Measurements from ENCODE around the gene DDIT4. TPM values are rescaled to one million over a fixed set of nuclear protein-coding genes. Genes with fewer than 3 reads are reported as not detected.
A peak's percentile ranks its signal among the peaks of the same experiment; 100 is the strongest.

DDIT4 gene
- total and polyA plus RNA-seq, 2 of the 4 experiments (the other 2 are of a cell fraction) = 59.6 to 108 TPM

- Histone ChIP-seq H2AK9ac (replicated peaks; ENCODE audit: low read depth, low read length, poor library complexity) (peak overlapping the region; percentile 96), H3K9ac (ENCODE audit: low read depth, low read length) (peak overlapping the region; percentile 71), H3K9me3 (ENCODE audit: control insufficient read depth, insufficient read depth, low read length) (no peaks in the 10 kb centered on the region), H2AFZ (replicated peaks; ENCODE audit: low read length, poor library complexity) (peak overlapping the region; percentile 92), H2BK20ac (ENCODE audit: low read depth, low read length) (peak overlapping the region; percentile 93), H2BK5ac (ENCODE audit: low read depth, low read length, poor library complexity, severe bottlenecking) (peak overlapping the region; percentile 85), H2BK120ac (ENCODE audit: low read depth, low read length) (peak overlapping the region; percentile 96), H3K79me1 (ENCODE audit: low read depth in 1 of 2, low read length in 2 of 2) (peaks cover 0 to 10% of the 10 kb centered on the region in 2 experiments; a peak in 2 of 4 replicates), H2BK15ac (ENCODE audit: low read depth, low read length) (peak overlapping the region; percentile 100), H3K14ac (replicated peaks; ENCODE audit: low read depth, low read length) (peak overlapping the region; percentile 96), H4K8ac (ENCODE audit: low read depth in 2 of 2, low read length in 2 of 2) (peak overlapping the region; percentile 96 to 100), H4K5ac (ENCODE audit: low read depth, low read length) (peak overlapping the region; percentile 88), H3K56ac (ENCODE audit: extremely low read depth, insufficient read depth, low read length) (peak overlapping the region; percentile 66), H2AK5ac (ENCODE audit: low read depth, low read length) (peak overlapping the region; percentile 100), H3K4ac (ENCODE audit: low read depth, low read length) (peak overlapping the region; percentile 97), H3K36me3 (ENCODE audit: control insufficient read depth, insufficient read depth, low read length) (no peaks in the 10 kb centered on the region), H4K91ac (ENCODE audit: insufficient read depth, low read depth, low read length) (peak overlapping the region; percentile 96), H3K27me3 (ENCODE audit: control insufficient read depth, insufficient read depth, low read length) (no peaks in the 10 kb centered on the region), H3K4me2 (ENCODE audit: low read depth, low read length) (peak overlapping the region; percentile 80), H3K9me1 (ENCODE audit: insufficient read depth, low read length) (peaks cover 16% of the 10 kb centered on the region), H3K18ac (ENCODE audit: low read depth, low read length) (peak overlapping the region; percentile 75), H4K20me1 (ENCODE audit: insufficient read depth, low read length) (no peaks in the 10 kb centered on the region), H3K4me1 (ENCODE audit: control insufficient read depth, insufficient read depth, low read length) (peaks cover 10% of the 10 kb centered on the region), H3K27ac (ENCODE audit: insufficient read depth, low read length) (peak overlapping the region; percentile 85), H3K4me3 (ENCODE audit: insufficient read depth, low read depth, low read length) (peak overlapping the region; percentile 48), H3K23ac (ENCODE audit: low read depth, low read length) (peak overlapping the region; percentile 91)
- CTCF ChIA-PET = interaction anchor here (1.8 kb wide), 1 partner anchor 23 kb away, joined by 5 read pairs; no protein-coding TSS in a partner anchor
- WGBS, 2 experiments (ENCODE audit: extremely low coverage in 2 of 2, insufficient read length in 1 of 2) = 14% methylated on average over 22 of the region's 55 CpGs; no CpG with 5 or more reads in 1 of the 2 experiments
- ATAC-seq (ENCODE audit: low read depth) (peak; percentile 99), DNase-seq (peak; percentile 97)
- POLR2A ChIA-PET (ENCODE audit: unreplicated experiment) = interaction anchor here (1.0 kb wide), 1 partner anchor 20 kb away, joined by 3 read pairs; no protein-coding TSS in a partner anchor
- in situ Hi-C loops (cut with MboI; ENCODE audit: low sequenced_read_pairs) = no loop called here
- dilution Hi-C loops (cut with HindIII; ENCODE audit: low sequenced_read_pairs, unreplicated experiment) = no loop called here
- intact Hi-C loops (cut with micrococcal nuclease) = loop anchor here (1.0 kb wide), 1 partner anchor 22 kb away; no protein-coding TSS in a partner anchor
- no TSS peak for BruUV-seq (replicated peaks)
- TF ChIP-seq FOS (IDR thresholded peaks at IDR 0.05; ENCODE audit: low read depth, low read length) (no peak), RAD21 (IDR thresholded peaks at IDR 0.05; ENCODE audit: low read length) (no peak), BHLHE40 (IDR thresholded peaks at IDR 0.05; ENCODE audit: low read depth, low read length) (no peak), CHD1 (IDR thresholded peaks at IDR 0.05; ENCODE audit: low read depth, low read length) (no peak), ELK1 (IDR thresholded peaks at IDR 0.05; ENCODE audit: borderline replicate concordance, low read depth, low read length) (no peak), POLR2A (IDR thresholded peaks at IDR 0.05; ENCODE audit: low read depth, low read length) (peak; percentile 75; the same call in 1 of the 2 replicates), MAZ (IDR thresholded peaks at IDR 0.05; ENCODE audit: borderline replicate concordance, low read depth, low read length) (peak; percentile 89), RFX5 (IDR thresholded peaks at IDR 0.05; ENCODE audit: low read depth, low read length) (no peak), RCOR1 (IDR thresholded peaks at IDR 0.05; ENCODE audit: insufficient replicate concordance, low read length) (no peak), USF2 (IDR thresholded peaks at IDR 0.05; ENCODE audit: low read depth, low read length) (peak; percentile 83), CEBPB (IDR thresholded peaks at IDR 0.05; ENCODE audit: low read depth, low read length) (no peak), SMC3 (IDR thresholded peaks at IDR 0.05; ENCODE audit: low read depth, low read length) (no peak), MAFK (IDR thresholded peaks at IDR 0.05; ENCODE audit: low read depth, low read length) (no peak)
- TF ChIP-seq, protein P1, sequence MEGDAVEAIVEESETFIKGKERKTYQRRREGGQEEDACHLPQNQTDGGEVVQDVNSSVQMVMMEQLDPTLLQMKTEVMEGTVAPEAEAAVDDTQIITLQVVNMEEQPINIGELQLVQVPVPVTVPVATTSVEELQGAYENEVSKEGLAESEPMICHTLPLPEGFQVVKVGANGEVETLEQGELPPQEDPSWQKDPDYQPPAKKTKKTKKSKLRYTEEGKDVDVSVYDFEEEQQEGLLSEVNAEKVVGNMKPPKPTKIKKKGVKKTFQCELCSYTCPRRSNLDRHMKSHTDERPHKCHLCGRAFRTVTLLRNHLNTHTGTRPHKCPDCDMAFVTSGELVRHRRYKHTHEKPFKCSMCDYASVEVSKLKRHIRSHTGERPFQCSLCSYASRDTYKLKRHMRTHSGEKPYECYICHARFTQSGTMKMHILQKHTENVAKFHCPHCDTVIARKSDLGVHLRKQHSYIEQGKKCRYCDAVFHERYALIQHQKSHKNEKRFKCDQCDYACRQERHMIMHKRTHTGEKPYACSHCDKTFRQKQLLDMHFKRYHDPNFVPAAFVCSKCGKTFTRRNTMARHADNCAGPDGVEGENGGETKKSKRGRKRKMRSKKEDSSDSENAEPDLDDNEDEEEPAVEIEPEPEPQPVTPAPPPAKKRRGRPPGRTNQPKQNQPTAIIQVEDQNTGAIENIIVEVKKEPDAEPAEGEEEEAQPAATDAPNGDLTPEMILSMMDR (conservative IDR thresholded peaks at IDR 0.05; ENCODE audit: low read depth, low read length) = no peak
These were observed 24.3 kb downstream of the DDIT4 start for GRCh38 chr10:72297805-72298591.
